GM21381 (cell line): ENCODE data around the gene ZMIZ1.
"Not testable (repeated sequence)": the region's sequence is repeated elsewhere in the genome, so short reads cannot be mapped to it uniquely, and the experiment has no call there.

Experiments used
- ATAC-seq: cut with Tn5 transposase; IDR thresholded peaks from one replicate; pipeline ENCODE4 v1.9.1; 2021; ENCODE audit warnings: mild to moderate bottlenecking, moderate library complexity; ENCODE audit not compliant: unreplicated experiment

ZMIZ1 gene

GRCh38 chr10:79277579-79278269 is 209.0 kb downstream of the ZMIZ1 start:
- no peak for ATAC-seq

GRCh38 chr10:79279047-79279446 is 210.3 kb downstream of the ZMIZ1 start:
- not testable (repeated sequence) for ATAC-seq

- no peak for ATAC-seq
Observed at GRCh38 chr10:79280956-79281355, 212.2 kb downstream of the ZMIZ1 start.

GRCh38 chr10:79282388-79282787 is 213.6 kb downstream of the ZMIZ1 start:
- no peak for ATAC-seq

GRCh38 chr10:79283616-79284015 is 214.8 kb downstream of the ZMIZ1 start:
- ATAC-seq, result no peak

GRCh38 chr10:79284158-79284871 is 215.5 kb downstream of the ZMIZ1 start:
- ATAC-seq, result no peak

GRCh38 chr10:79285315-79286197 is 216.8 kb downstream of the ZMIZ1 start:
- ATAC-seq, result peak; percentile 72

- ATAC-seq, result peak; percentile 73
Observed at GRCh38 chr10:79286318-79286951, 217.7 kb downstream of the ZMIZ1 start.

- ATAC-seq, result no peak
Observed at GRCh38 chr10:79287973-79288723, 219.4 kb downstream of the ZMIZ1 start.

- no peak for ATAC-seq
Observed at GRCh38 chr10:79289801-79290200, 221.0 kb downstream of the ZMIZ1 start.

GRCh38 chr10:79292026-79292766 is 223.4 kb downstream of the ZMIZ1 start:
- ATAC-seq, result no peak

GRCh38 chr10:79292891-79293746 is 224.4 kb downstream of the ZMIZ1 start:
- no peak for ATAC-seq

- no peak for ATAC-seq
Observed at GRCh38 chr10:79293841-79294581, 225.2 kb downstream of the ZMIZ1 start.

GRCh38 chr10:79295563-79295962 is 226.8 kb downstream of the ZMIZ1 start:
- ATAC-seq, result no peak

GRCh38 chr10:79296431-79296830 is 227.7 kb downstream of the ZMIZ1 start:
- no peak for ATAC-seq

GRCh38 chr10:79298403-79299244 is 229.9 kb downstream of the ZMIZ1 start:
- ATAC-seq, result no peak
